Neutrophil (primary cell): Measurements from ENCODE around the gene ANAPC15.

Experiments
- H3K27ac ChIP-seq: fragments of 200-600 bp; sonication (generic); 2 replicates; pipeline ENCODE4 v1.5.1; 2016; ENCODE audit warnings: mild to moderate bottlenecking, moderate library complexity
- H3K27me3 ChIP-seq: fragments of 200-600 bp; sonication (generic); 2 replicates; pipeline ENCODE4 v1.6.0; 2016; ENCODE audit warnings: mild to moderate bottlenecking
- H3K36me3 ChIP-seq: fragments of 200-600 bp; sonication (generic); 2 replicates; pipeline ENCODE4 v1.5.1; 2017
- H3K4me1 ChIP-seq, 2 experiments: fragments of 200-600 bp in 1 of 2; sonication (generic) in 1 of 2; 1 replicate in 1 of 2; 2 replicates in 1 of 2; pipeline versions ENCODE4 v1.5.1 to v1.6.1; 2013 to 2016; ENCODE audit warnings: low read depth in 1 of 2, low read length in 1 of 2, mild to moderate bottlenecking in 1 of 2, moderate library complexity in 1 of 2; ENCODE audit not compliant: control insufficient read depth in 1 of 2, insufficient read depth in 1 of 2
- H3K4me3 ChIP-seq, 2 experiments: fragments of 200-600 bp in 1 of 2; sonication (generic) in 1 of 2; 1 replicate in 1 of 2; 2 replicates in 1 of 2; pipeline ENCODE4 v1.5.1; 2013 to 2016; ENCODE audit warnings: low read depth in 1 of 2, low read length in 1 of 2, mild to moderate bottlenecking in 1 of 2, moderate library complexity in 1 of 2
- H3K9me3 ChIP-seq: fragments of 200-600 bp; sonication (generic); 2 replicates; pipeline ENCODE4 v1.5.1; 2016
- CTCF ChIP-seq: fragments of 200-600 bp; sonication (generic); IDR thresholded peaks from 2 replicates; pipeline ENCODE4 v1.5.1; 2016; ENCODE audit warnings: antibody characterized with exemption

Gene ANAPC15

GRCh38 chr11:72102946-72103753 lies 9.3 kb downstream of the ANAPC15 start, which contains the start of gene LAMTOR1:
TSS of gene LAMTOR1 (minus strand) at chr11:72103297. CDS start at chr11:72103224, 73 bp downstream.
- H3K36me3 ChIP-seq = peaks cover 10% of the 10 kb centered on the region
- peaks cover 56 to 57% of the 10 kb centered on the region in 2 experiments for H3K4me1 ChIP-seq
- H3K9me3 ChIP-seq = no peaks in the 10 kb centered on the region

GRCh38 chr11:72102631-72102945 lies 9.9 kb downstream of the ANAPC15 start:
- Histone ChIP-seq H3K36me3 (peaks cover 16% of the 10 kb centered on the region), H3K27ac (peak overlapping the region; percentile 95), H3K9me3 (no peaks in the 10 kb centered on the region), H3K27me3 (no peaks in the 10 kb centered on the region), H3K4me1 (peaks cover 57 to 62% of the 10 kb centered on the region in 2 experiments), H3K4me3 (peak overlapping the region; percentile 66 to 78)
- no peak for TF ChIP-seq CTCF

More at GRCh38 chr11:72102946-72103753, 9.3 kb downstream of the ANAPC15 start, which contains the start of gene LAMTOR1:
- peak; percentile 97 for TF ChIP-seq CTCF
- Histone ChIP-seq H3K27me3 (no peaks in the 10 kb centered on the region), H3K27ac (peak within 1 kb of the TSS; percentile 95), H3K4me3 (peak within 1 kb of the TSS; percentile 66 to 78)

- H3K27me3 ChIP-seq = no peaks in the 10 kb centered on the region
- no peaks in the 10 kb centered on the region for H3K9me3 ChIP-seq
- TF ChIP-seq CTCF = no peak
- H3K4me1 ChIP-seq = peaks cover 57 to 65% of the 10 kb centered on the region in 2 experiments
- peak overlapping the region; percentile 66 to 78 for H3K4me3 ChIP-seq
- peaks cover 20% of the 10 kb centered on the region for H3K36me3 ChIP-seq
- peak overlapping the region; percentile 95 for H3K27ac ChIP-seq
Observed at GRCh38 chr11:72102162-72102561, 10.3 kb downstream of the ANAPC15 start.

- H3K36me3 ChIP-seq = peaks cover 36% of the 10 kb centered on the region
- H3K4me1 ChIP-seq = peaks cover 57 to 66% of the 10 kb centered on the region in 2 experiments
- no peak for TF ChIP-seq CTCF
- H3K27ac ChIP-seq = peak overlapping the region; percentile 95
- H3K27me3 ChIP-seq = no peaks in the 10 kb centered on the region
- H3K9me3 ChIP-seq = no peaks in the 10 kb centered on the region
- peak overlapping the region; percentile 24 to 78 for H3K4me3 ChIP-seq
Observed at GRCh38 chr11:72100462-72100861, 12.0 kb downstream of the ANAPC15 start.

- Histone ChIP-seq H3K9me3 (no peaks in the 10 kb centered on the region), H3K27me3 (no peaks in the 10 kb centered on the region)
Observed at GRCh38 chr11:72100009-72100408, 12.5 kb downstream of the ANAPC15 start.

More at GRCh38 chr11:72100009-72100408, 12.5 kb downstream of the ANAPC15 start:
- no peak for TF ChIP-seq CTCF
- Histone ChIP-seq H3K36me3 (peaks cover 39% of the 10 kb centered on the region), H3K4me3 (peak overlapping the region; percentile 24 to 78), H3K27ac (peak overlapping the region; percentile 95), H3K4me1 (peaks cover 57 to 66% of the 10 kb centered on the region in 2 experiments)
